B cell (primary cell): ENCODE data around the gene TICAM1.

Experiments
- EZH2 ChIP-seq: IDR thresholded peaks from 2 replicates; pipeline ENCODE4 v1.6.1; 2012; ENCODE audit warnings: borderline replicate concordance, low read depth, mild to moderate bottlenecking, moderate library complexity, low read length; ENCODE audit not compliant: insufficient read depth, poor library complexity, severe bottlenecking
- TF ChIP-seq, protein P1 (sequence below): fragments of 200-600 bp; IDR thresholded peaks from one replicate; pipeline ENCODE4 v1.8.0; 2022; ENCODE audit warnings: antibody characterized with exemption, mild to moderate bottlenecking

DNA sequence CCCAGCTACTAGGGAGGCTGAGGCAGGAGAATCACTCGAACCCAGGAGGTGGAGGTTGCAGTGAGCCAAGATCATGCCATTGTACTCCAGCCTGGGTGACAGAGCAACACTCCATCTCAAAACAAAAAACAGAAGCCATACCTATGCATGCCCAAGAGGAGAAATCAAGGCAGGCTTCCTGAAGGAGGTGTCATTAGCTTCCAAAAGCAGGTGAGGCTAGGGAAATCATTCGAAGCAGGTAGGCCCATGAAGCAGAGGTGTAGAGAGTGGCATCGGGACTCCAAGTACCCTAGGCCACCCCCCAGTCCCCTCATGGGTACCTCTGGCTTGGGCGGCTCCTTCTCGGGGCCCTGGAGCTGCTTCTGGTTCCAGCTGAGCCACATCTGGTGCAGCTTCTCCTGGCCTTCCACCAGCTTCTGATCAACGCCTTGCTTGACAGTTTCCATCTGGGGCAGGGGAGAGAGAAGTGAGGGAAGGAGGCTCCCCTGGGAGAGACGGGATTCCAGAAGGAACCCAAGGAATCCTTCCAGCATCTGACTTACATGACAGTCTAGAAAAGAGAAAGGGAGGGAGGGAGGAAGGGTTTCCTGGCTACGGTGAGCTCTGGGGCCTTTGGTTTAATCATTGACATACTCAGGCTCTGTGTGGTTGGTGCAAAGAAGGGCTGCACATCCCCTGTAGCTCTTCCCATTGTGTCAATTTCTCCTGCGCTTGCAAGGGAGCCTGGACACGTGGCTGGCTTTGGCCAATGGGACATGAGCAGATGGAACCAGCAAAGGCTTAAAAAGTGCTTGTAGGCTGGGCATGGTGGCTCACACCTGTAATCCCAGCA lies 13.1 kb upstream of the TICAM1 start:
- TF ChIP-seq EZH2: no peak
- TF ChIP-seq, protein P1, sequence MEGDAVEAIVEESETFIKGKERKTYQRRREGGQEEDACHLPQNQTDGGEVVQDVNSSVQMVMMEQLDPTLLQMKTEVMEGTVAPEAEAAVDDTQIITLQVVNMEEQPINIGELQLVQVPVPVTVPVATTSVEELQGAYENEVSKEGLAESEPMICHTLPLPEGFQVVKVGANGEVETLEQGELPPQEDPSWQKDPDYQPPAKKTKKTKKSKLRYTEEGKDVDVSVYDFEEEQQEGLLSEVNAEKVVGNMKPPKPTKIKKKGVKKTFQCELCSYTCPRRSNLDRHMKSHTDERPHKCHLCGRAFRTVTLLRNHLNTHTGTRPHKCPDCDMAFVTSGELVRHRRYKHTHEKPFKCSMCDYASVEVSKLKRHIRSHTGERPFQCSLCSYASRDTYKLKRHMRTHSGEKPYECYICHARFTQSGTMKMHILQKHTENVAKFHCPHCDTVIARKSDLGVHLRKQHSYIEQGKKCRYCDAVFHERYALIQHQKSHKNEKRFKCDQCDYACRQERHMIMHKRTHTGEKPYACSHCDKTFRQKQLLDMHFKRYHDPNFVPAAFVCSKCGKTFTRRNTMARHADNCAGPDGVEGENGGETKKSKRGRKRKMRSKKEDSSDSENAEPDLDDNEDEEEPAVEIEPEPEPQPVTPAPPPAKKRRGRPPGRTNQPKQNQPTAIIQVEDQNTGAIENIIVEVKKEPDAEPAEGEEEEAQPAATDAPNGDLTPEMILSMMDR: no peak
